PC-9 (cell line): ENCODE results near the gene CCDC69. TPM values are rescaled to one million over a fixed set of nuclear protein-coding genes. Genes with fewer than 3 reads are reported as not detected.

Experiments used
- BruUV-seq: library from RNA; stranded (reverse); fragments of 400-500 nt; replicated peaks from 2 replicates; lab custom pipeline; 2021; lab: Mats Ljungman, UMichigan
- CTCF ChIA-PET: fragments of 300-600 bp; sonication (Branson Sonifier 250); formaldehyde crosslinking; loops from one replicate; lab custom pipeline; 2022; ENCODE audit warnings: antibody characterized with exemption; lab: Charles Lee
- POLR2A ChIA-PET: fragments of 300-600 bp; sonication (Branson Sonifier 250); formaldehyde crosslinking; loops from one replicate; lab custom pipeline; 2022; ENCODE audit warnings: antibody characterized with exemption; ENCODE audit not compliant: unreplicated experiment; lab: Charles Lee
- DNase-seq, 2 experiments: peaks; one replicate each; pipeline versions ENCODE4 v3.0.0 to v3.0.0-alpha.2; 2015 to 2022; ENCODE audit warnings: mixed read lengths in 1 of 2
- H2AFZ ChIP-seq: fragments of 200-600 bp; sonication (generic); 2 replicates; pipeline ENCODE4 v1.8.1; 2017; ENCODE audit warnings: antibody characterized with exemption
- H3F3A ChIP-seq: fragments of 200-600 bp; sonication (generic); 2 replicates; pipeline ENCODE4 v1.8.1; 2017; ENCODE audit warnings: antibody characterized with exemption, mild to moderate bottlenecking, low read depth; ENCODE audit not compliant: insufficient read depth
- H3K27ac ChIP-seq: fragments of 200-600 bp; sonication (generic); 2 replicates; pipeline ENCODE4 v1.6.1; 2016; ENCODE audit warnings: mixed run types
- H3K27me3 ChIP-seq: fragments of 200-600 bp; sonication (generic); 2 replicates; pipeline ENCODE4 v1.6.1; 2016; ENCODE audit warnings: low read depth, mixed run types; ENCODE audit not compliant: insufficient read depth
- H3K36me3 ChIP-seq: fragments of 200-600 bp; sonication (generic); 2 replicates; pipeline ENCODE4 v1.6.1; 2016; ENCODE audit warnings: low read depth, mixed run types
- H3K4me1 ChIP-seq: fragments of 200-600 bp; sonication (generic); replicated peaks from 2 replicates; pipeline ENCODE4 v1.6.1; 2016; ENCODE audit warnings: mixed run types; ENCODE audit not compliant: insufficient read depth
- H3K4me2 ChIP-seq: fragments of 200-600 bp; sonication (generic); 2 replicates; pipeline ENCODE4 v1.6.1; 2017; ENCODE audit warnings: mixed run types
- H3K4me3 ChIP-seq: fragments of 200-600 bp; sonication (generic); 2 replicates; pipeline ENCODE4 v1.6.1; 2016; ENCODE audit warnings: mixed run types
- H3K79me2 ChIP-seq: fragments of 200-600 bp; sonication (generic); 2 replicates; pipeline ENCODE4 v1.6.1; 2017; ENCODE audit warnings: low read depth, mixed run types
- H3K9me2 ChIP-seq: fragments of 200-600 bp; sonication (generic); 2 replicates; pipeline ENCODE4 v1.8.1; 2017; ENCODE audit warnings: mild to moderate bottlenecking; ENCODE audit not compliant: insufficient read depth
- H3K9me3 ChIP-seq: fragments of 200-600 bp; sonication (generic); 2 replicates; pipeline ENCODE4 v1.8.1; 2016; ENCODE audit warnings: low read depth; ENCODE audit not compliant: insufficient read depth
- H4K20me1 ChIP-seq: fragments of 200-600 bp; sonication (generic); 2 replicates; pipeline ENCODE4 v1.8.1; 2017; ENCODE audit not compliant: insufficient read depth
- EZH2 ChIP-seq: fragments of 200-600 bp; sonication (generic); IDR thresholded peaks from 2 replicates; pipeline ENCODE4 v1.8.0; 2017; ENCODE audit warnings: antibody characterized with exemption, low read depth
- intact Hi-C: fragments of 100-400 bp; cut with micrococcal nuclease; formaldehyde crosslinking; loops from one replicate; pipeline ENCODE4 v1.10.0; 2022; ENCODE audit not compliant: unreplicated experiment
- total RNA-seq: library from RNA; stranded (reverse); gene quantifications from 2 replicates; pipeline ENCODE4 v1.2.3, GENCODE V29; 2021
- TF ChIP-seq, protein P1 (sequence below): fragments of 200-600 bp; sonication (generic); conservative IDR thresholded peaks from 2 replicates; pipeline ENCODE4 v1.6.1; 2017; ENCODE audit warnings: mixed run types, antibody characterized with exemption, mild to moderate bottlenecking, moderate library complexity

The CCDC69 gene
- total RNA-seq, 1 experiment from 2014 or later = 0.50 TPM

- CTCF ChIA-PET = no interaction called here
- no TSS peak for BruUV-seq
- no peak overlapping the region for H2AFZ ChIP-seq
- H3K79me2 ChIP-seq = peaks cover 9% of the 10 kb centered on the region; the same call in 1 of the 2 replicates
- no peak for DNase-seq
- no peak for TF ChIP-seq EZH2
- TF ChIP-seq, protein P1, sequence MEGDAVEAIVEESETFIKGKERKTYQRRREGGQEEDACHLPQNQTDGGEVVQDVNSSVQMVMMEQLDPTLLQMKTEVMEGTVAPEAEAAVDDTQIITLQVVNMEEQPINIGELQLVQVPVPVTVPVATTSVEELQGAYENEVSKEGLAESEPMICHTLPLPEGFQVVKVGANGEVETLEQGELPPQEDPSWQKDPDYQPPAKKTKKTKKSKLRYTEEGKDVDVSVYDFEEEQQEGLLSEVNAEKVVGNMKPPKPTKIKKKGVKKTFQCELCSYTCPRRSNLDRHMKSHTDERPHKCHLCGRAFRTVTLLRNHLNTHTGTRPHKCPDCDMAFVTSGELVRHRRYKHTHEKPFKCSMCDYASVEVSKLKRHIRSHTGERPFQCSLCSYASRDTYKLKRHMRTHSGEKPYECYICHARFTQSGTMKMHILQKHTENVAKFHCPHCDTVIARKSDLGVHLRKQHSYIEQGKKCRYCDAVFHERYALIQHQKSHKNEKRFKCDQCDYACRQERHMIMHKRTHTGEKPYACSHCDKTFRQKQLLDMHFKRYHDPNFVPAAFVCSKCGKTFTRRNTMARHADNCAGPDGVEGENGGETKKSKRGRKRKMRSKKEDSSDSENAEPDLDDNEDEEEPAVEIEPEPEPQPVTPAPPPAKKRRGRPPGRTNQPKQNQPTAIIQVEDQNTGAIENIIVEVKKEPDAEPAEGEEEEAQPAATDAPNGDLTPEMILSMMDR = no peak
- POLR2A ChIA-PET = interaction anchor here (0.6 kb wide), 1 partner anchor 14 kb away, joined by 3 read pairs; no protein-coding TSS in a partner anchor
- no peak overlapping the region for H3K4me2 ChIP-seq
- H3K9me2 ChIP-seq = no peaks in the 10 kb centered on the region; the same call in 1 of the 2 replicates
- no peaks in the 10 kb centered on the region for H4K20me1 ChIP-seq
- intact Hi-C loops = loop anchor here (5.0 kb wide), 1 partner anchor 518 kb away; the partner anchor contains the start of gene G3BP1
- H3F3A ChIP-seq = peaks cover 22% of the 10 kb centered on the region; the same call in 1 of the 2 replicates
- peaks cover 27% of the 10 kb centered on the region for H3K4me1 ChIP-seq
- no peak overlapping the region for H3K4me3 ChIP-seq
- H3K9me3 ChIP-seq = 0 out of 2 replicates have a peak, but pooled peaks cover 5% of the 10 kb centered on the region
- no peaks in the 10 kb centered on the region; the same call in 1 of the 2 replicates for H3K36me3 ChIP-seq
- H3K27me3 ChIP-seq = no peaks in the 10 kb centered on the region
- no peak overlapping the region for H3K27ac ChIP-seq
Observed at GRCh38 chr5:151254556-151254955, 30.7 kb upstream of the CCDC69 start.

DNA sequence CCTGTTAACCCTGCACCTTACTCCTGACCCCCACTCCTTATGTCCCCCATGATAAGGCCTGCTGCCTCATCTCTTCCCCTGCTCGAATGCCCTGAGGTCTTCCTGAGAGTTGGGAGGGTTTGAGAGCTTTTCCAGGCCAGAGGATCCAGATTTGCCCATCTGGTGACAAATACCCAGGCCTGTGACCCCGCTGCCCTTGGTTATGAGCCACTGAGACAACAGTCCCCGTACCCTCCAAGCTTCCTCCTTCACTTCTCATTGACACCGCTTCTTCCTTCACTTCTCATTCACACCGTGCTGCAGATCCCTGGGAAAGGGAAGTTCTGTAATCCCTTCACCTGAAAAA, 29.7 kb upstream of the CCDC69 start:
- Histone ChIP-seq H3K9me3 (0 out of 2 replicates have a peak, but pooled peaks cover 5% of the 10 kb centered on the region), H3F3A (peaks cover 22% of the 10 kb centered on the region; the same call in 1 of the 2 replicates), H3K4me2 (peak overlapping the region; percentile 97), H4K20me1 (no peaks in the 10 kb centered on the region), H2AFZ (peak overlapping the region; percentile 98), H3K36me3 (no peaks in the 10 kb centered on the region; the same call in 1 of the 2 replicates), H3K4me3 (peak overlapping the region; percentile 97), H3K27ac (no peak overlapping the region), H3K79me2 (peaks cover 9% of the 10 kb centered on the region; the same call in 1 of the 2 replicates), H3K27me3 (no peaks in the 10 kb centered on the region), H3K9me2 (no peaks in the 10 kb centered on the region; the same call in 1 of the 2 replicates), H3K4me1 (peaks cover 26% of the 10 kb centered on the region)
- DNase-seq = no peak
- intact Hi-C loops = loop anchor here (5.0 kb wide), 1 partner anchor 519 kb away; the partner anchor contains the start of gene G3BP1
- no TSS peak for BruUV-seq
- no peak for TF ChIP-seq EZH2
- TF ChIP-seq, protein P1 = no peak
- ChIA-PET CTCF (interaction anchor here (1.0 kb wide), 2 partner anchors 35 to 64 kb away, joined by 3 to 9 read pairs; no protein-coding TSS in a partner anchor), POLR2A (interaction anchor here (0.6 kb wide), 1 partner anchor 160 kb away, joined by 4 read pairs; no protein-coding TSS in a partner anchor)

DNA sequence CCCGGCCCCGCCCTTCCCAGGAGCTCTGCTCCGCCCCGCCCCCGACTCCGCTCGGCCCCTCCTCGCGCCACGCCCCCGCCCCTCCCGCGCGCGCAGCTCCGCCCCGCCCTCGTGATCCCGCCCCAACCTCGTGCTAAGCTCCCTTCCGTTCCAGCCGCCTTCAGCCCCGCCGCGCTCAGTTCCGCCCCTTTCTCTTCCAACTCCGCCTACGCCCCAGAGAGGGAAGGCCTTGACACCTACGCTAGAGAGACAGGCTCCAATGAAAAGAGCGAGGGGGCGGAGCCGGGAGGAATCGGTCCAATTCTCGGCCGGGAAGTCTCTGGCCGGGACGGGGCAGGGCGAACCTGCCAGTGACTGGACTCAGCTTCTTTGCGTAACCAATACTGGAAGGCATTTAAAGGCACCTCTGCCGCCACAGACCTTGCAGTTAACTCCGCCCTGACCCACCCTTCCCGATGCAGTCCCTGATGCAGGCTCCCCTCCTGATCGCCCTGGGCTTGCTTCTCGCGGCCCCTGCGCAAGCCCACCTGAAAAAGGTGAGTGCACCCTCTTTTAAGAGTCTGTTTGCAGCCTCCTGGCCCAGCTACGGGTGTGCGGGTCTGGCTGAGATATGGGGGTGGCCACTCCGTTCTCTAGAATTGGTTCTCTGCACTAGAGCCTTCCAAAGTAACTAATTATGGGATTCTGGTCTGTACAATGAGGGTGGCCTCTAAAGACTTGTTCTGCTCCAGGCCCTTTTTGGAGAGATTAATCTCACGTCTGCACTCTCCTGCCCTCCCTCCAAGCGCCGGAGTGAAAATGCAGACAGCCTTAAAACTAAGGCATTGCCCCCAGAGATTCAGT, 29.1 kb upstream of the CCDC69 start, which contains the start of gene GM2A:
TSS of gene GM2A (plus strand) at position 424 of the 843 bp plus-strand sequence. CDS start at position 456, 32 bp downstream.
- TSS peak; percentile 84 for BruUV-seq
- Histone ChIP-seq H3K9me2 (no peaks in the 10 kb centered on the region; the same call in 1 of the 2 replicates), H3K4me1 (peaks cover 20% of the 10 kb centered on the region), H3F3A (peaks cover 18% of the 10 kb centered on the region; the same call in 1 of the 2 replicates), H3K4me2 (peak within 1 kb of the TSS; percentile 97), H3K36me3 (no peaks in the 10 kb centered on the region; the same call in 1 of the 2 replicates), H3K27ac (no peak within 1 kb of the TSS), H2AFZ (peak within 1 kb of the TSS; percentile 98), H3K4me3 (peak within 1 kb of the TSS; percentile 97), H3K9me3 (0 out of 2 replicates have a peak, but pooled peaks cover 5% of the 10 kb centered on the region), H4K20me1 (no peaks in the 10 kb centered on the region), H3K79me2 (peaks cover 9% of the 10 kb centered on the region; the same call in 1 of the 2 replicates), H3K27me3 (no peaks in the 10 kb centered on the region)
- ChIA-PET POLR2A (interaction anchor here (0.5 to 0.9 kb wide), 12 partner anchors 12 to 1163 kb away, joined by 3 to 7 read pairs (median 4); partner anchors contain the start of genes ANXA6 and CCDC69), CTCF (interaction anchor here (0.5 to 1.2 kb wide), 12 partner anchors 11 to 958 kb away, joined by 3 to 11 read pairs (median 3); partner anchors contain the start of gene DCTN4)
- intact Hi-C loops = loop anchor here (5.0 kb wide), 1 partner anchor 519 kb away; the partner anchor contains the start of gene G3BP1
- peak; percentile 98 to 100 for DNase-seq
- TF ChIP-seq, protein P1 = no peak
- no peak for TF ChIP-seq EZH2
